Activated T-helper 2 cell treated with anti-CD3 and anti-CD28 coated beads, Interferon-gamma antibody, Interleukin-2, Interleukin-4, amounts not matched to agents 10 μg/mL and 5 μg/mL and 100 μg/mL, durations not matched to agents 14 hours and 24 hours and 36 hours (primary cell): ENCODE data around the gene TRIM17. TPM values are rescaled to one million over a fixed set of nuclear protein-coding genes. Genes with fewer than 3 reads are reported as not detected.

Experiments
- DNase-seq: peaks from one replicate; pipeline ENCODE4 v3.0.0; 2021; ENCODE audit warnings: low spot score
- H3K27ac Mint-ChIP-seq: one replicate; pipeline ENCODE4 v1.8.0; 2021; ENCODE audit warnings: mixed read lengths
- H3K27me3 Mint-ChIP-seq: one replicate; pipeline ENCODE4 v1.8.0; 2021; ENCODE audit warnings: low read depth, mixed read lengths
- H3K36me3 Mint-ChIP-seq: one replicate; pipeline ENCODE4 v1.8.0; 2021; ENCODE audit warnings: low read depth, mixed read lengths
- H3K4me1 Mint-ChIP-seq: one replicate; pipeline ENCODE4 v1.8.0; 2021; ENCODE audit warnings: low read depth, mixed read lengths
- H3K4me3 Mint-ChIP-seq: one replicate; pipeline ENCODE4 v1.8.0; 2021; ENCODE audit warnings: low read depth, mild to moderate bottlenecking, moderate library complexity, mixed read lengths
- H3K9me3 Mint-ChIP-seq: one replicate; pipeline ENCODE4 v1.8.0; 2021; ENCODE audit warnings: mixed read lengths
- intact Hi-C: fragments of 100-400 bp; cut with micrococcal nuclease; formaldehyde crosslinking; loops from one replicate; pipeline ENCODE4 v1.15.1; 2023
- total RNA-seq: library from RNA; stranded (reverse); gene quantifications from 2 replicates; pipeline ENCODE4 v1.2.3, GENCODE V29; 2022

TRIM17 gene
- total RNA-seq, 1 donor from 2014 or later = 2.3 TPM

DNA sequence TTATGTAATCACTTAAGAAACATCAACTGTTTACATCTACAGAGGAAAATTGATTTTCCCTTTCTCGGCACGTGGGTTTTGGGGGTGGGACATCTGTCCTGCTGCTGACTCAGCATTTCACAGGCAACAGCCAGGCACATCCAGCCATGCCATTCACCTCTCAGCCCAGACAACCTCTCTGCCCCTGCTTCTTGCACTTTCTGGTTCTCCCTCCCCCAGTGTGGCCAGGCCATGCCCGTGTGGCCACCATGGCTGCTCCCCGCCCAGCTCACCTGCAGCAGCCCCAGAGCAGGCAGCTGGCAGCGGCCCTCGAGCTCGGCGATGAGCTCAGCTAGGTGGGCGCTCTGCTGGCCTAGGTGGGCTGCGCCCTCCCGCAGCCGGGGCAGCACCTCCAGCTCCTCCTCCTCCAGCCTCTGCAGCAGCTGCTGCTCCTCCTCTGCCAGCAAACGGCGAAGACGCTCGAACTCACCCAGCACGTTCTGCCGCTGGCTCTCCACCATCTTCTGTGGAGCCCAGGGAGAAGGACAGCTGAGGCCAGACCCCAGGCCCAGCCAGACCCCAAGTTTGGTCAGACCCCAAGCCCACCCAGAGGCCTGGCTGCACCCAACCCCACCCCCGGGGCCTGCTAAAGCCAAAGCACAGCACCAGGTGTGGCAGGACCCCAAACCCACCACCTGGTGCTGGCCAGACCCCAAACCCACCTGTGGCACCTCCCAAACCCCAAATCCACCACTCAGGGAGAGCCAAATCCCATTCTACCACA is 15.8 kb downstream of the TRIM17 start:
- Mint-ChIP-seq H3K27me3 (no peaks in the 10 kb centered on the region), H3K4me3 (no peak overlapping the region), H3K9me3 (no peaks in the 10 kb centered on the region), H3K36me3 (peaks cover 82% of the 10 kb centered on the region), H3K4me1 (peaks cover 42% of the 10 kb centered on the region), H3K27ac (no peak overlapping the region)
- intact Hi-C loops = loop anchor here (10.0 kb wide), 1 partner anchor 296 kb away; the partner anchor contains the start of genes C1orf35 and MRPL55
- no peak for DNase-seq

- DNase-seq = no peak
- Mint-ChIP-seq H3K27me3 (no peaks in the 10 kb centered on the region), H3K4me3 (no peak overlapping the region), H3K36me3 (peaks cover 82% of the 10 kb centered on the region), H3K9me3 (no peaks in the 10 kb centered on the region), H3K4me1 (peaks cover 41% of the 10 kb centered on the region), H3K27ac (peak overlapping the region; percentile 46)
- intact Hi-C loops = loop anchor here (10.0 kb wide), 1 partner anchor 295 kb away; the partner anchor contains the start of genes C1orf35 and MRPL55
Observed at GRCh38 chr1:228400237-228400651, 16.4 kb downstream of the TRIM17 start.

DNA sequence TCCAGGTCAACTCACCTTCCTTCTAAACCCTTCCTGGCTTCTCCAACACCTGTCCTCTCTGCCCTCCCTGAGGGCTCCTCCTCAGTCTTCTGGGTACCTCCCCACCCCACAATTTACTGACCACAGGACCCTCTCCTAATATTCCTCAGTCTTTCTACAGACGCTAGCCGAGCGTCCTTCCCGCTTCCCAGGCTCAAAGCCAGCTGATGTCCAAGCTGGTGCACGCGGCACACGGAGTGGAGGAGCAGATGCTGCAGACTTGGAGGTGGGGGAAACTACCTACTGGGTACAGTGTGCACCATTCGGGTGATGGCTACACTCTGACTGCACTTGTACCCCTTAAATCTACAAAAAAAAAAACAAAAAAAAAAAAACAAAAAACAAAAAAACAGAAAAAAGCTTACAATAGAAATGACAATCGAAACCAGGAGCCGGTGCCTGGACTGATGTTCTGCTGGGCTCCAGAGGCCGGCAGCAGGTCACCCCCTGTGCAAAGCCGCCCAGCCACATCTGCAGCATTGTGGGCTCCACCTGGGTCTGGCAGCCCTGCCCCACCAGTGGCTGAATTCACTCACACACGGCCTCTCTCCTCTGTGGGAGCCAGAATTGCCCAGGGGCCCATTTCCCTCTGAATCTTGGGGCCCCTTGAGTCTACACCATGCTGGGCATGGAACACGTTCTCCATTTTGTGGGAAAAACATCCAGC is 17.0 kb downstream of the TRIM17 start:
- Mint-ChIP-seq H3K36me3 (peaks cover 80% of the 10 kb centered on the region), H3K27ac (no peak overlapping the region)

DNA sequence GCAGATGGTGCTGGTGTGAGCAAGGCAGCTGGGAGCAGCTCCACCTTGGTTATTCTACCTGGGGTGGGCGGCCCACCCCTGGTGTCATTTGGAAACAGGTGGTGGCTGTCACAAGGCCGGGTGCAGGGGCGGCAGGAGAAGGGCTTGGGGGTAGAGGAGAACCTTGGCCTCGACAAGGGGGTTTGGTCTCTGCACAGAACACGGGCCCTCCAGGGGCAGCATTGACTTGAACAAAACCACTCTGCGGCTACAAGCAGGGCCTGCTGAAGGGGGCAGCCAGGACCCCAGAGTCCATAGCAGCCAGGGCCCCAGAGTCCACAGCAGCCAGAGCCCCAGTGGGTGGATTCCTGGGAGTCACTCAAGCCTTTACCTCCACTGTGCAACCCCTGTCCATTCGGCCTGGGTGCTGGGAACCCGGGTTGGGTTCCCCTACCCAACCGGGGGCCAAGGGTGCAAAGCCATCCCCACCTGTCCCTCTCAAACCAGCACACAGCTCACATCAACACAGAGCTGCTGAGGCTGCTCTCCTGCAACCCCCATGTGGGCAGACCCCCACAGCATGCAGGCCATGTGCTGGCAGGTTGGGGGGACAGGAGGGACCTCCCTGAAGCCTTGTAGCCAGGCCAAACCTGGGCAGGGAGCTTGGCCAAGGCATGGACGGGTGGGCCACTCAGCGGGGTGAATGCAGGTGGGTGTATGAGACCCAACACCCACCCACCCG is 17.8 kb downstream of the TRIM17 start:
- Mint-ChIP-seq H3K9me3 (no peaks in the 10 kb centered on the region), H3K27ac (no peak overlapping the region)
- intact Hi-C loops = no loop called here

More for the DNA sequence above, 17.0 kb downstream of the TRIM17 start:
- intact Hi-C loops = loop anchor here (10.0 kb wide), 1 partner anchor 295 kb away; the partner anchor contains the start of genes C1orf35 and MRPL55
- Mint-ChIP-seq H3K9me3 (no peaks in the 10 kb centered on the region), H3K4me1 (peaks cover 35% of the 10 kb centered on the region), H3K4me3 (no peak overlapping the region), H3K27me3 (no peaks in the 10 kb centered on the region)
- no peak for DNase-seq

DNA sequence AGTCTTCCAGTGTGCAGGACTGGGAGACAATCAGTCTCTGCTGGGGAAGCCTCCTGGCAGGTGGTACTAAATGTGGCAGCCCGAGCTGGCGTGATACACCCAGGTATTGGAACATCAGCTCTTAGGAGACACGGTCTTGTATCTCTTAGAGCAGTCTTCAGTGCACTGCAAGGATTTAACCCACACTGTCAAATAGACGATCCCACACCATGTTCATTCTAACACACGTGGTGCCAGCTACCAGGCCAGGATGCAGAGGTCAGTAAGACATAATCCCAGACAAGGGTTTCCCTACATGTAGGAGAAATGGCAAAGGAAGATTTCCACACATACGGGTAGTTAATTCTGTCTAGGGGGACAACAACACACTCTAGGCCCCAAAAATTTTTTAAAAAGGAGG is 18.7 kb downstream of the TRIM17 start:
- H3K4me1 Mint-ChIP-seq = peaks cover 18% of the 10 kb centered on the region
- no peaks in the 10 kb centered on the region for H3K27me3 Mint-ChIP-seq
- no peak overlapping the region for H3K27ac Mint-ChIP-seq
- peaks cover 75% of the 10 kb centered on the region for H3K36me3 Mint-ChIP-seq
- no peak for DNase-seq
- no peak overlapping the region for H3K4me3 Mint-ChIP-seq
- no peaks in the 10 kb centered on the region for H3K9me3 Mint-ChIP-seq
- intact Hi-C loops = no loop called here

More for the DNA sequence above, 17.8 kb downstream of the TRIM17 start:
- peaks cover 27% of the 10 kb centered on the region for H3K4me1 Mint-ChIP-seq
- H3K27me3 Mint-ChIP-seq = no peaks in the 10 kb centered on the region
- H3K4me3 Mint-ChIP-seq = no peak overlapping the region
- H3K36me3 Mint-ChIP-seq = peaks cover 75% of the 10 kb centered on the region
- DNase-seq = no peak

GRCh38 chr1:228396770-228397662 is 19.6 kb downstream of the TRIM17 start:
- peaks cover 70% of the 10 kb centered on the region for H3K36me3 Mint-ChIP-seq
- H3K27me3 Mint-ChIP-seq = no peaks in the 10 kb centered on the region
- no peak overlapping the region for H3K27ac Mint-ChIP-seq
- DNase-seq = no peak
- peaks cover 11% of the 10 kb centered on the region for H3K4me1 Mint-ChIP-seq
- H3K4me3 Mint-ChIP-seq = no peak overlapping the region
- H3K9me3 Mint-ChIP-seq = no peaks in the 10 kb centered on the region
- intact Hi-C loops = no loop called here

GRCh38 chr1:228394571-228395394 is 21.9 kb downstream of the TRIM17 start:
- H3K4me3 Mint-ChIP-seq = no peak overlapping the region
- H3K9me3 Mint-ChIP-seq = no peaks in the 10 kb centered on the region
- no peak for DNase-seq
- peaks cover 8% of the 10 kb centered on the region for H3K4me1 Mint-ChIP-seq
- no peak overlapping the region for H3K27ac Mint-ChIP-seq
- peaks cover 50% of the 10 kb centered on the region for H3K36me3 Mint-ChIP-seq
- no peaks in the 10 kb centered on the region for H3K27me3 Mint-ChIP-seq
- intact Hi-C loops = no loop called here

DNA sequence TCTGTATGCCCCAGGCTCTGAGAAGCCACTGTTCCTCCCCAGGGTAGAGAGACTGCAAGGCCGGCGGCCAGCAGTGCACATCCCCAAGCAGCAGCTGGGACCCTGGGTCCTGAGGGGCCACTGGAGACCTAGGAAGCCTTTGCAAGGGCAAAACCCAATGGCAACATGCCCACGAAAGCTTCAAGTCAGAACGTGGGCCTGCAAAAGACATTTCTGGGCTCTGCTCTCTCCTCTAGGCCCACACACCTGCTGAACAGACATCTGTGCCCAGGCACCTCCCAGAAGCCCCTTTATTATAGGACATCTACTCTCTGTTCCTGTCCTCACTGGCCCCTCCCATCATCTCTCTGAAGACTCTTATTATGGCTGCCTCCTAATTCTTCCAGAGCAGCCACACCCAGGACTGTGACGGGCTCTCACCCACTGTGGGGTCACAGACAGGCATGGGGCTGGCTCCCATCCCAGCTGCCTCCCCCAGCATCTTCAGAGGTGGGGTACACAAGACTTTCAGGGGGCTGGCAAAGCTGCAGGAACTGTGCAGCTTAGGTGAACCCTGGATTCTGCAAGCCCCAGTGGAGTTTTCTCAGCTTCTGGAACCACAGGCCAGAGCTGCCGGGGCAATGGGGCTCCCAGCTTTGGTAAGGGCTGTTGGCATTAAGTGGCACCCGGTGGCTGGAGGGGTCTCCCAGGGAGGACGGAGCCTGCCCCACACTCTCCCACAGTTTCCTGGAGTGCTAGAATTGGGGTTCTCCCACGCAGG is 22.7 kb downstream of the TRIM17 start:
- no peak for DNase-seq
- intact Hi-C loops = no loop called here
- peaks cover 8% of the 10 kb centered on the region for H3K4me1 Mint-ChIP-seq
- H3K27me3 Mint-ChIP-seq = no peaks in the 10 kb centered on the region
- H3K27ac Mint-ChIP-seq = no peak overlapping the region
- no peaks in the 10 kb centered on the region for H3K9me3 Mint-ChIP-seq
- peaks cover 46% of the 10 kb centered on the region for H3K36me3 Mint-ChIP-seq
- H3K4me3 Mint-ChIP-seq = no peak overlapping the region

DNA sequence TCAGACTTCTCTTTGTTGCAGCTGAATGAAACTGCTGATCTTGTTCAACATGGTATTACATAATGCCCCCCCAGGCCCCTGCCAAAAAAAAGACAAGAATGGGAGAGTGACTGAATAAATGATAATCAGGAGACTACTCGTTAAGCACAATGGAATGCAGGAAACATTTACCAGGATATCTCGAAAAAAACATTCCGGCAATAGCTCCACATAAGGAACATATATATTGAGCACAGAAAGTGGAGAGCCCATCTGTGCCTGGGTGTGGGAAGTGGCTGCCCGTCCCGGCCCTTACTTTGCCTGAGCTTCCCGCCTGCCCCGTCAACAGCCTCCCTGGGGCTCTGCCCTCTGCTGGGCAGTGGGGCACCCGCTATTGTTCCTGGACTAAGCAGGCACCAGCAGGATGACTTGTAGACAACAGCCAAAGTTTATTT is 23.4 kb downstream of the TRIM17 start:
- Mint-ChIP-seq H3K27ac (no peak overlapping the region), H3K27me3 (no peaks in the 10 kb centered on the region), H3K36me3 (peaks cover 42% of the 10 kb centered on the region), H3K4me3 (no peak overlapping the region), H3K4me1 (peaks cover 8% of the 10 kb centered on the region), H3K9me3 (no peaks in the 10 kb centered on the region)
- intact Hi-C loops = no loop called here
- DNase-seq = no peak

DNA sequence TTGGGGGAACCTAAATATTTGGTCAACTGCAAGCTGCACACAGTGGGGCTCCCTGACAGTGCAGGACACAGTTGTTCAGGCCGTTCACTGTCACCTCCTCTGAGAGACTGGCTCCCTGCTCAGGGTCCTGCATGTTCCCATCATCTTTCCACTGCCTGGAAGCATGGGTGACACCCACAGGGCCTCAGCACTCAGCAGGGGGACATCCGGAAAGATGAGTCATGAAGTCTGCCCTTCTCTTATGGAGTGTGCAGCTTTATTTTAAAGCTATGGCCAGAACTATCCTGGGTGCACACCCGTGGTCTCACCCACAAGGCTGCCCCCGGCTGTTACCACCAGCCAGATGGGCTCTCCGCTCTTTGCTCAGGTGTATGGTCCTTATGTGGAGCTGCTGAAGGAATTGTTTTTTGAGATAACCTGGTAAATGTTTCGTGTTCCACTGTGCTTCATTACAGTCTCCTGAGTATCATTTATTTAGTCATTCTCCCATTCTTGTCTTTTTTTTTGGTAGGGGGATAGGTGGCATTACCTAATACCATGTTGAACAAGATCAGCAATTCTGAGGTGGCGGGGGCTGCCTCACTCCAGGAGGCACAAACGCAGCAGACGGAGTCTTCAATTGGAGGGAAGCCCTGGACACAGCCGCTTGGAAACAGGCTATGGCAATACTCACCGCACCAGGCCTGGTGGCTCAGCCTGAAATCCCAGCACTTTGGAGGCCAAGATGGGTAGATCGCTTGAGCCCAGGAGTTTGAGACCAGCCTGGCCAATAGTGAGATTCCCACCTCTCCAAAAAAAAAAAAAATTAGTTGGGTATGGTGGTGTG is 24.3 kb downstream of the TRIM17 start:
- Mint-ChIP-seq H3K36me3 (peaks cover 34% of the 10 kb centered on the region), H3K4me1 (no peaks in the 10 kb centered on the region), H3K27ac (no peak overlapping the region), H3K4me3 (no peak overlapping the region), H3K9me3 (no peaks in the 10 kb centered on the region), H3K27me3 (no peaks in the 10 kb centered on the region)
- no peak for DNase-seq
- intact Hi-C loops = no loop called here
